Skeletal muscle tissue (tissue), 4 donors: ENCODE measurements around the gene ECT2L. TPM values are rescaled to one million over a fixed set of nuclear protein-coding genes. Genes with fewer than 3 reads are reported as not detected.

Experiments used
- H3K27ac ChIP-seq: one replicate; pipeline ENCODE4 v1.7.0; 2013; ENCODE audit warnings: mild to moderate bottlenecking, low read depth, low read length, inconsistent platforms
- H3K27me3 ChIP-seq, 3 donors: one replicate each; pipeline ENCODE4 v1.7.0; 2013; ENCODE audit warnings: low read length in 3 of 3; ENCODE audit not compliant: control insufficient read depth in 3 of 3, insufficient read depth in 3 of 3
- H3K36me3 ChIP-seq, 3 donors: one replicate each; pipeline ENCODE4 v1.7.0; 2013; ENCODE audit warnings: low read length in 3 of 3; ENCODE audit not compliant: control insufficient read depth in 3 of 3, insufficient read depth in 3 of 3
- H3K4me1 ChIP-seq, 3 donors: one replicate each; pipeline ENCODE4 v1.7.0; 2013; ENCODE audit warnings: low read length in 3 of 3, mild to moderate bottlenecking in 3 of 3; ENCODE audit not compliant: control insufficient read depth in 3 of 3, insufficient read depth in 3 of 3
- H3K4me3 ChIP-seq, 3 donors: one replicate each; pipeline ENCODE4 v1.7.0; 2013; ENCODE audit warnings: low read length in 3 of 3
- H3K9ac ChIP-seq, 3 donors: one replicate each; pipeline ENCODE4 v1.7.0; 2013; ENCODE audit warnings: low read length in 3 of 3, mild to moderate bottlenecking in 3 of 3, moderate library complexity in 2 of 3, low read depth in 1 of 3
- H3K9me3 ChIP-seq, 3 donors: one replicate each; pipeline ENCODE4 v1.7.0; 2013; ENCODE audit warnings: low read length in 3 of 3; ENCODE audit not compliant: control insufficient read depth in 3 of 3
- total RNA-seq: library from RNA; depleted of rRNA; stranded (reverse); fragments of >200 nt; gene quantifications from one replicate; pipeline ENCODE4 v1.2.3, GENCODE V29; 2014
- donor health status: Osteomylitis.

The ECT2L gene
- total RNA-seq, 1 donor from 2014 or later, result under 0.01 TPM

DNA sequence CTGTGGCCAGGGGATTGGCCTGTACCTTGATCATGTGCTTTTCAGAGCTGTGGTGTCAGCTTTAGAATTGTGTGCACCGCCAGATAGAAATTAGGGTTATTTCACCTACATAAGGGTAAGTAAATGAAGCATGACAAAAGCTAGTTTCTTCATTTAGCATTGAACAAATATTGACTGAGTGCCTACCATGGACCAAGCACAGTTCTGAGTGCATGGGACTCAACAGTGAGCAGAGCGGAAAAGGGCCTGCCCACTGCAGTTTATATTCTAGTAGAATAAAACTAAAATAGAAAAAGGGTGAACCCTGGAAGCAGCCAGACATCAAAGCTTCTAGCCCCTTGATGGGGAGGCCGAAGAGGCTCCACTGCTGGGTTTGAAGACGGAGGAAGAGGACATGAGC is 25.6 kb downstream of the ECT2L start:
- no peak overlapping the region for H3K4me3 ChIP-seq
- H3K4me1 ChIP-seq, result no peaks in the 10 kb centered on the region
- no peaks in the 10 kb centered on the region for H3K36me3 ChIP-seq
- H3K27me3 ChIP-seq, result no peaks in the 10 kb centered on the region
- H3K27ac ChIP-seq, result no peak overlapping the region
- no peaks in the 10 kb centered on the region for H3K9me3 ChIP-seq
- H3K9ac ChIP-seq, result no peak overlapping the region

DNA sequence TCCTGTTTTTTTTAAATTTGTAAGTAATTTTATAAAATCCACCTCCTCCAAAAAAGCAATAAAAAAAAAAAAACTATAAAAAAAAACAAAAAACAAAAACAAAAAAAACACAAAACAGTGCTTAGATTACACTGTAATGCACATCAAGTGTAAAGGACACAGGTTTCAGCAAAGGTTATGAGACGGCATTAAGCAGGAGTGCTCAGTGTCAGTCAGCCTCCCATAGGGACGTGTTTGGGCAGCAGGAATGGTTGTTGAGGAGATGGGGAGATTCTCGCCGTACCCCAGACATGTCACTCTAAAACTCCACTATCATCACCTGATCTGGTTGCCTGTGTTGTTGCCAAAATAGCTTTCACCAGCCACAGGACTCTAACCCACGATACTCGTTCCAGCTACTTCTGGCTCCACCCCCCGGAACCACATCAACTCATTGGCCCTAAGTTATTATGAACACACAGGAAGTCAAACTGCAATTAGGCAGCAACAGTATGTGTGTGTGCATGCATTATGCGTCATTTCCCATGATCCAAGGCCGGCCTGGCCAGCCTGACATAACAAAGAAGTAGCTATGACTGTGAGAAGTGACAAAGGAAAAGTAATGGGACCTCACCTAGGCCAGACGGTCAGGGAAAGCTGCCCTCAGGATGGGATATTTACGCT is 28.7 kb downstream of the ECT2L start:
- Histone ChIP-seq H3K4me1 (no peaks in the 10 kb centered on the region), H3K9me3 (no peaks in the 10 kb centered on the region), H3K9ac (no peak overlapping the region), H3K27me3 (no peaks in the 10 kb centered on the region), H3K36me3 (no peaks in the 10 kb centered on the region), H3K27ac (no peak overlapping the region), H3K4me3 (no peak overlapping the region)

DNA sequence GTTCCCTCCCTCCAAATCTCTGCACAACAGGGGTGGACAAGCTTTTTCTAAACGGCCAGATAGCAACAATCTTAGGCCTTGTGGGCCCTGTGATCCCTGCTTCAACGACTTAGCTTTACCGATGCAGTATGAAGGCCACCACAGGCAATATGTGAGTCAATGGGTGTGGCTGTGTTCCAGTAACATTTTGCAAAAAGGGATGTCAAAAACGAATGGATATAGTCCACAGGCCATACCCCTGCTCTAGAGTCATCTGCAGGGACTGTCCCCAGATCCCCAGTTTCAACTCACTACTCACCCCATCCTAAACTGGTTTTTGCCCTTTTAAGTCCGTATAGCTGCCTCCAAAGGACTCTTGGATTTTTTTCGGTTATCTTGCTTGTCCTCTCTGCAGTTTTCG is 34.4 kb downstream of the ECT2L start:
- no peaks in the 10 kb centered on the region for H3K9me3 ChIP-seq
- no peaks in the 10 kb centered on the region for H3K36me3 ChIP-seq
- H3K4me1 ChIP-seq, result peaks cover 0 to 6% (median 0%) of the 10 kb centered on the region in 3 donors
- H3K27me3 ChIP-seq, result no peaks in the 10 kb centered on the region
- H3K4me3 ChIP-seq, result no peak overlapping the region
- no peak overlapping the region for H3K9ac ChIP-seq
- H3K27ac ChIP-seq, result no peak overlapping the region

DNA sequence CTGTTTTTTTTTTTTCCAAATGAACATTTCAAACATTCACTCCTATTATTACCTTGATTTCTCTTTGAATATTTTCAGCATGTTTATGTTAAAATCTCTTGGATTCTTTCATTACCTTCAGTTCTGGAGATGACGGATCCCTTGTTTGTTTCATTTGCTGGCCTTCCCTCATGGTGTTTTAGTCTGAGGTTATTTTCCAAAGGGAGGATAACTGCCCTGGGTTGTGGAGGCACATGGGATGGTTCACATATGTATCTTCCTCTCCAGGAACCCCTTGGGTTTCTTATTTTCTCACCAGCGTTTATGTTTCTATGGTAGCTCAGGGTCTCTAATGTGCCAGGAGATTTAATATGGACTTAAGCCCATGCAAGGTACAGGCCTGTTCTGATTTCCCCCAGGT is 36.3 kb downstream of the ECT2L start:
- H3K9me3 ChIP-seq, result no peaks in the 10 kb centered on the region
- no peak overlapping the region for H3K9ac ChIP-seq
- no peak overlapping the region for H3K4me3 ChIP-seq
- peaks cover 0 to 6% (median 0%) of the 10 kb centered on the region in 3 donors for H3K4me1 ChIP-seq
- no peaks in the 10 kb centered on the region for H3K27me3 ChIP-seq
- no peaks in the 10 kb centered on the region for H3K36me3 ChIP-seq
- H3K27ac ChIP-seq, result no peak overlapping the region

DNA sequence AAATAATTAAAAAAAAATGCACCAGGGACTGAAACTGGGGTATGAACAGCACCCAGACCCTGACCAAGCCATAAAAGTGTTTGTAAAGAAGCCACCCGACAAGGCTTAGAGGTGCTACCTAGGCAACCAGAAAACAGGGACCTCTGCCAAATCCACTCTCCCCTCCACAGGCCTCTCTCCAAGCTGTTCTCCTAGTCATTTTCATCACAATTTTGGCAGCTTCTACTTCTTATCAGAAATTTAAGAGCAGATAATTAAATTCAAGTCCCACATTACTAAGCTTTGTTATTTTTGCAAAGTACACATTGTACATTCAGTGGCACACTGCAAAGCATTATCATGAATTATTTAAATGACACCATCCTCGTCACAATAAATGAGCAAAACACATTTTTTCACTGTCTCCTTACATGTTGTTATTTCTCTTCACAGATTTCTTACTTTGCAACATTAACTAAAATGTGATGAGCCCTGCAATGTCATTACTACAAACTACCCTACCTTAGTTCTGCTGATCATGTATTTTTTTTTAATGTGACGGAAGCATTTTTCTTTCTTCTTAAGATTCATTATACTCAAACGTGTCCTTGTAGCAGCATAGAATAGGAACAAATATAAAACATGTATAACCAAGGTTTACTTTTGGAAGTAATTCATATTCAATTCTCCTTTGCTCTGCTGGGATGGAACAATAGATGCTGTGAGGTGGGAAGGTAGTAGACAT is 38.1 kb downstream of the ECT2L start:
- Histone ChIP-seq H3K9ac (no peak overlapping the region), H3K4me1 (peaks cover 0 to 6% (median 0%) of the 10 kb centered on the region in 3 donors), H3K27me3 (no peaks in the 10 kb centered on the region), H3K27ac (no peak overlapping the region), H3K36me3 (no peaks in the 10 kb centered on the region), H3K4me3 (no peak overlapping the region), H3K9me3 (no peaks in the 10 kb centered on the region)

DNA sequence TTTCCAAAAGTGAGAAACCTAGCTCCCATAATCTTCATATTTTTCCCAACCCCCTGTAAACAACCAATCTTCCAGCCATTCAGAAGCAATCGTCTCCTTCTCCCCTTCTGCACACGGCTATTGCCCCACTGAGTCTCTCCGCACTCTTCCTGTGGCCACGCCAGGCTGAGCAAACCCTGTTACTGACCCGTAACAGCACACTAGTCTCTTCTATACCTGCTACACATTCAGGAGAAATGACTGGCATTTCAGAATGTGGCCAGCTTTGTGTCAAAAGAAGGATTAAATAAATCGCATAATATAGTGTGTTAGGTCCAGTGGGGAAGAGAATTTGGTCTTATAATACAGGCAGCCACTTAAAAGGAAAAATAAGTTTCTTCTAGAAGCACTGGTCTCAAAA is 41.4 kb downstream of the ECT2L start:
- no peak overlapping the region for H3K9ac ChIP-seq
- H3K27ac ChIP-seq, result no peak overlapping the region
- H3K4me1 ChIP-seq, result peaks cover 0 to 6% (median 0%) of the 10 kb centered on the region in 3 donors
- H3K9me3 ChIP-seq, result no peaks in the 10 kb centered on the region
- no peaks in the 10 kb centered on the region for H3K27me3 ChIP-seq
- H3K4me3 ChIP-seq, result no peak overlapping the region
- H3K36me3 ChIP-seq, result no peaks in the 10 kb centered on the region

DNA sequence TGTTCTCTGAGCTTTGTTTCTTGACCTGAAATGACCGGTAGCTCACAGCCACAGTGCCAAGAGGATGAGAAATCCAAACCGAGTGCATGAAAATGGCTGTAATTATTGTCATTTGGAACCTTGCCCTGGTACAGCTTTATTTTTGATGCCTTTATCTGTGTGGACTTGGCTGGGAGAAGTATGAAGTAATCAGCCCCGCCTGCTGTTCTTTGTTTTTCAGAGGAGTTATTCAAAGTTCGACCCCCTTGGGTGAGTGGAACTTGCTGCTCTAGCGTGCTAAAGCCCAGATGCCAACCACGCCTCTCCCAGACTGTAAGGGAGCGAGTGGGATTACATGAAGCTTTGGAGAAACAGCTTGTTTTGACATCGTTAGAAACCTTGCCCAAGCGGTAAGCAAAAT is 48.3 kb downstream of the ECT2L start:
- Histone ChIP-seq H3K9me3 (no peaks in the 10 kb centered on the region), H3K36me3 (no peaks in the 10 kb centered on the region), H3K27me3 (no peaks in the 10 kb centered on the region), H3K27ac (no peak overlapping the region), H3K4me1 (peaks cover 0 to 6% (median 6%) of the 10 kb centered on the region in 3 donors), H3K9ac (peak overlapping the region in 1 of 3 donors; percentile 54), H3K4me3 (peak overlapping the region in 2 of 3 donors; percentile 27 to 49)

DNA sequence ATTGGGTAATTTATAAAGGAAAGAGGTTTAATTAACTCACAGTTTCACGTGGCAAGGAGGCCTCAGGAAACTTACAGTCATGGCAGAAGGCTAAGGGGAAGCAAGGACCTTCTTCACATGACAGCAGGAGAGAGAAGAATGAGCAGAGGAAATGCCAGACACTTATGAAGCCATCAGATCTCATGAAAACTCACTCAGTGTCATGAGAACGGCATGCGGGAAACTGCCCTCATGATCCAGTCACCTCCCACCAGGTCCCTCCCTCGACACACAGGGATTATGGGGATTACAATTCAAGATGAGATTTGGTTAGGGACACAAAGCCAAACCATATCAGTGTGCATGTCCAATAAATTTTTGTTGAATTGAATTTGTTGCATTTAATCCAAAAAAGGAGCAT is 52.0 kb downstream of the ECT2L start:
- Histone ChIP-seq H3K27me3 (no peaks in the 10 kb centered on the region), H3K9ac (no peak overlapping the region), H3K9me3 (no peaks in the 10 kb centered on the region), H3K36me3 (no peaks in the 10 kb centered on the region), H3K27ac (no peak overlapping the region), H3K4me1 (peaks cover 0 to 6% (median 6%) of the 10 kb centered on the region in 3 donors), H3K4me3 (no peak overlapping the region)

DNA sequence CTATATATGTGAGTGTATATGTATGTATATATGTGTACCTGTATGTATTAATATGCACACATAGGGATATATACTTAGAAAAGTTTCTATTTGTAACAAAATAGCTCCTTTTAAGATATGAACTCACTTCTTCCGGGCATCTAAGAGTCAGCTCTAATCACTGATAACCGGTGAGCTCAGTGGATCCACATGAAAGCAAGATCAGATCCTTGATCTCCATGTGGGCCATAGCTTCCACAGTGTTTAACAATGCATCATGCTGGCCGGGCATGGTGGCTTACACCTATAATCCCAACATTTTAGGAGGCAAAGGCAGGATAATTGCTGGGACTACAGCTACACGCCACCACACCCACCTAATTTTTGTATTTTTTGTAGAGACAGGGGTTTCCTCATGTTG is 52.6 kb downstream of the ECT2L start:
- peaks cover 0 to 2% (median 0%) of the 10 kb centered on the region in 3 donors for H3K27me3 ChIP-seq
- no peaks in the 10 kb centered on the region for H3K9me3 ChIP-seq
- no peaks in the 10 kb centered on the region for H3K36me3 ChIP-seq
- H3K4me3 ChIP-seq, result no peak overlapping the region
- no peak overlapping the region for H3K9ac ChIP-seq
- H3K4me1 ChIP-seq, result peaks cover 0 to 6% (median 6%) of the 10 kb centered on the region in 3 donors
- H3K27ac ChIP-seq, result no peak overlapping the region

DNA sequence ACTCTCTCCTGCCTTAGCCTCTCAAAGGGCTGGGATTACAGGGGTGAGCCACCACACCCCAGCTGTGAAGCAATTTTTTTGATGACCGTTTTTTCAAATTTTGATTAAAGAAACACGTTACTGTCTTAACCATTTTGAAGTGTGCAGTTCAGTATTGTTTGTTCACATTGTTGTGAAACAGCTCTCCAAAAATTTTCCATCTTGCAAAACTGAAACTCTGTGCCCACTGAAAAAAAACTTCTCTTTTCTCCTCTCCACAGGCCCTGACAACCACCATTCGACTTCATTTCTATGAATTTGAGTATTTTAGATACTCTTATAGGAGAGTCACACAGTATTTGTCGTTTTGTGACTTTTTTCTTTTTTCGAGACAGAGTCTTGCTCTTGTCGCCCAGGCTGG is 53.9 kb downstream of the ECT2L start:
- Histone ChIP-seq H3K27ac (no peak overlapping the region), H3K36me3 (no peaks in the 10 kb centered on the region), H3K9ac (no peak overlapping the region), H3K9me3 (no peaks in the 10 kb centered on the region), H3K4me1 (no peaks in the 10 kb centered on the region), H3K27me3 (peaks cover 0 to 4% (median 0%) of the 10 kb centered on the region in 3 donors), H3K4me3 (no peak overlapping the region)
